SK-N-SH treated with all-trans-retinoic acid at 6 μM for 48 hours (cell line): Measurements from ENCODE around the gene REN.

Experiments
- CREB5 ChIP-seq: fragments of 250-450 bp; sonication (Bioruptor Pico); IDR thresholded peaks from 2 replicates; pipeline ENCODE4 v1.5.1; 2020; ENCODE audit warnings: low read depth, mild to moderate bottlenecking, moderate library complexity
- ISL1 ChIP-seq: fragments of 250-450 bp; sonication (Bioruptor Pico); IDR thresholded peaks from 2 replicates; pipeline ENCODE4 v2.1.2; 2022; ENCODE audit warnings: mild to moderate bottlenecking, moderate library complexity
- PATZ1 ChIP-seq: fragments of 250-450 bp; sonication (Bioruptor Pico); IDR thresholded peaks from 2 replicates; pipeline ENCODE4 v1.8.0; 2020; ENCODE audit warnings: mild to moderate bottlenecking, moderate library complexity, borderline replicate concordance
- TOX ChIP-seq: fragments of 250-450 bp; sonication (Bioruptor Pico); IDR thresholded peaks from 2 replicates; pipeline ENCODE4 v1.8.0; 2021; ENCODE audit warnings: mild to moderate bottlenecking, moderate library complexity, borderline replicate concordance

REN gene

GRCh38 chr1:204105131-204105515 lies 61.0 kb downstream of the REN start (continued):
- TF ChIP-seq CREB5 (CRISPR knock-in tag), result no peak
- TF ChIP-seq TOX (CRISPR knock-in tag), result no peak
- no peak for TF ChIP-seq PATZ1 (CRISPR knock-in tag)
- no peak for TF ChIP-seq ISL1 (CRISPR knock-in tag)
